ENCODE results near the gene PLIN4.

PLIN4 gene

DNA sequence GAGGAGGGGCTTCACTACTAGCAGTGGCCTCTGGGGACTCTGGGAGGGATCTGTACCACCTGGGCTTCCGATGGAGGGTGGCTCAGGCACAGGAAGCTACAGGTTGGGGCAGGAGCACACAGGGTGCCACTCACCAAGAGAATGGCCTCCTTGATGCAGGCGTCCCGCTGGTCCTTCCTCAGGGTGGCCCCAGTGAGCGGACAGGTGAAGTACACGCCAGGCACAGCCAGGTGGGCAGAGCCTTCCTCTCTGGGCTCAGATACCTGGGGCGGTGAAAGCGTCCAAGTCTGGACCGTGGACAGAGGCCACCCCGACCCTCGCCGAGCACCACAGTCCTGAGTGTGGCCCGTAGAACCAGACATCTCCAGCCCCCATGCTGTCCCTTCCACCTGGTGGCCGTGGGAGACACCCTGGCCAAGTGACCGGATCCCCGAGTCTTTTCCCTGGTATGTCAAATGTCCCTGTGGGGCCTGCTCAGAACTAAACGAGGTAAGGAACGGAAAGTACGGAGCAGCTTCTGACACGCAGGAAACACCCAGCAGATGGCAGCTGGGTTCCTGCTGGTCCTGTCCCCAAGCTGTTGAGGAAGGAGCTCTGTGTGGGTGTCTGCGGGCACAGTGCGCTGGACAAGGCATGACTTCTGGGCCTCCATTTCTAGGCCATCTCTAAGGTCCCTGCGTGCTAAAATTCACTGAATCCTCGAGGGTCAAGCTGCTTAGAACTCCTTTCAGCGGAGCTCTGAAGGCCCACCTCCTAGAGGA lies 65.9 kb downstream of the PLIN4 start:
- DNase-seq, result no peak
